ENCODE data around the gene DDX59. TPM values are rescaled to one million over a fixed set of nuclear protein-coding genes. Genes with fewer than 3 reads are reported as not detected.

DDX59 gene
- total RNA-seq, 4 donors from 2014 or later, result 36.7 to 52.7 (median 39.5) TPM

- Histone ChIP-seq H3K4me1 (no peaks in the 10 kb centered on the region), H3K27me3 (no peaks in the 10 kb centered on the region), H3K9me3 (no peaks in the 10 kb centered on the region), H3K4me3 (no peak overlapping the region), H3K27ac (no peak overlapping the region), H3K36me3 (peaks cover 0 to 72% of the 10 kb centered on the region in 2 donors)
- DNase-seq, result no peak
- in situ Hi-C loops (cut with MboI; ENCODE audit: low sequenced_read_pairs in 4 of 4) (no loop called here), intact Hi-C loops (cut with DNase I; ENCODE audit: low total_unique reads) (no loop called here)
- TF ChIP-seq CTCF (IDR thresholded peaks at IDR 0.05 in 4 of 5, conservative IDR thresholded peaks at IDR 0.05 in 1 of 5) (no peak), POLR2A (IDR thresholded peaks at IDR 0.05) (no peak)
- no peak for ATAC-seq
These were observed 10.4 kb downstream of the DDX59 start for GRCh38 chr1:200659269-200659668.

- intact Hi-C loops (cut with DNase I; ENCODE audit: low total_unique reads), result no loop called here
- no peaks in the 10 kb centered on the region for H3K9me3 ChIP-seq
These were observed 11.5 kb downstream of the DDX59 start for GRCh38 chr1:200658037-200658818.

DNA sequence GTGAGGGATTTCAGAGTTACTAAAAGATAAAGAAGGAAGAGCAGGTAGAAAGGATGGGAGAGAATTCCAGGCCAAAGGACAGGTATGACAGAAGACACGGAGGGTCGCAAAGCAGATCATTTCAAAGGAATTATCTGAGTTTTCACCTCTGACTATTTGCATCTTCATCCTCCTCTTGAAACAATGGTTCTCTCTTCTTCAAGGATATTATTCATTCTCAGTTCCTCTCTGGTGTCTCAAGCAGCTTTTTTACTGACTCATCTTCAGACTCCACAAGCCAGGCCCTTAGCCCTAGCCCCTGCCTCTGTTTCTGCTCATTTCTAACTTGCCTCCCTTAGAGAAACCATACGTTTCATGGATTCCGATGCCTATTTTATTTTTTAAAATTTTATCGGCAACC, 15.0 kb downstream of the DDX59 start:
- intact Hi-C loops (cut with DNase I; ENCODE audit: low total_unique reads), result no loop called here
- in situ Hi-C loops (cut with MboI; ENCODE audit: low sequenced_read_pairs in 4 of 4), result no loop called here
- TF ChIP-seq POLR2A (IDR thresholded peaks at IDR 0.05) (no peak), CTCF (IDR thresholded peaks at IDR 0.05 in 4 of 5, conservative IDR thresholded peaks at IDR 0.05 in 1 of 5) (no peak)

More at GRCh38 chr1:200658037-200658818, 11.5 kb downstream of the DDX59 start:
- DNase-seq (no peak), ATAC-seq (no peak)
- no peaks in the 10 kb centered on the region for H3K27me3 ChIP-seq
- no peak for TF ChIP-seq POLR2A (IDR thresholded peaks at IDR 0.05)
- TF ChIP-seq CTCF (IDR thresholded peaks at IDR 0.05 in 4 of 5, conservative IDR thresholded peaks at IDR 0.05 in 1 of 5), result no peak
- in situ Hi-C loops (cut with MboI; ENCODE audit: low sequenced_read_pairs in 4 of 4), result no loop called here
- no peaks in the 10 kb centered on the region for H3K4me1 ChIP-seq
- no peak overlapping the region for H3K27ac ChIP-seq
- H3K4me3 ChIP-seq, result no peak overlapping the region
- H3K36me3 ChIP-seq, result peaks cover 0 to 76% of the 10 kb centered on the region in 2 donors

GRCh38 chr1:200653022-200653462, 16.7 kb downstream of the DDX59 start:
- Histone ChIP-seq H3K4me3 (no peak overlapping the region), H3K4me1 (no peaks in the 10 kb centered on the region), H3K27me3 (no peaks in the 10 kb centered on the region), H3K9me3 (no peaks in the 10 kb centered on the region), H3K36me3 (peaks cover 0 to 56% of the 10 kb centered on the region in 2 donors), H3K27ac (no peak overlapping the region)
- intact Hi-C loops (cut with DNase I; ENCODE audit: low total_unique reads), result no loop called here
- DNase-seq, result no peak
- in situ Hi-C loops (cut with MboI; ENCODE audit: low sequenced_read_pairs in 4 of 4), result no loop called here
- TF ChIP-seq CTCF (IDR thresholded peaks at IDR 0.05 in 4 of 5, conservative IDR thresholded peaks at IDR 0.05 in 1 of 5) (no peak), POLR2A (IDR thresholded peaks at IDR 0.05) (no peak)
- no peak for ATAC-seq

More for the DNA sequence above, 15.0 kb downstream of the DDX59 start:
- H3K27me3 ChIP-seq, result no peaks in the 10 kb centered on the region
- peaks cover 0 to 58% of the 10 kb centered on the region in 2 donors for H3K36me3 ChIP-seq
- no peaks in the 10 kb centered on the region for H3K9me3 ChIP-seq
- DNase-seq (no peak), ATAC-seq (no peak)
- no peaks in the 10 kb centered on the region for H3K4me1 ChIP-seq
- no peak overlapping the region for H3K4me3 ChIP-seq
- no peak overlapping the region for H3K27ac ChIP-seq

Measured in gastrocnemius medialis (tissue), 4 donors.